SH-SY5Y (cell line): ENCODE measurements around the gene PCF11.

Experiments used
- GATA2 ChIP-seq: IDR thresholded peaks from 2 replicates; pipeline ENCODE4 v1.6.1; 2011; ENCODE audit warnings: mild to moderate bottlenecking, low read depth, low read length
- GATA3 ChIP-seq: IDR thresholded peaks from 2 replicates; pipeline ENCODE4 v1.6.1; 2011; ENCODE audit warnings: low read depth, mild to moderate bottlenecking, low read length, moderate library complexity

Gene PCF11

GRCh38 chr11:83139310-83139709 is 17.6 kb upstream of the PCF11 start:
- no peak for TF ChIP-seq GATA2
- no peak for TF ChIP-seq GATA3

DNA sequence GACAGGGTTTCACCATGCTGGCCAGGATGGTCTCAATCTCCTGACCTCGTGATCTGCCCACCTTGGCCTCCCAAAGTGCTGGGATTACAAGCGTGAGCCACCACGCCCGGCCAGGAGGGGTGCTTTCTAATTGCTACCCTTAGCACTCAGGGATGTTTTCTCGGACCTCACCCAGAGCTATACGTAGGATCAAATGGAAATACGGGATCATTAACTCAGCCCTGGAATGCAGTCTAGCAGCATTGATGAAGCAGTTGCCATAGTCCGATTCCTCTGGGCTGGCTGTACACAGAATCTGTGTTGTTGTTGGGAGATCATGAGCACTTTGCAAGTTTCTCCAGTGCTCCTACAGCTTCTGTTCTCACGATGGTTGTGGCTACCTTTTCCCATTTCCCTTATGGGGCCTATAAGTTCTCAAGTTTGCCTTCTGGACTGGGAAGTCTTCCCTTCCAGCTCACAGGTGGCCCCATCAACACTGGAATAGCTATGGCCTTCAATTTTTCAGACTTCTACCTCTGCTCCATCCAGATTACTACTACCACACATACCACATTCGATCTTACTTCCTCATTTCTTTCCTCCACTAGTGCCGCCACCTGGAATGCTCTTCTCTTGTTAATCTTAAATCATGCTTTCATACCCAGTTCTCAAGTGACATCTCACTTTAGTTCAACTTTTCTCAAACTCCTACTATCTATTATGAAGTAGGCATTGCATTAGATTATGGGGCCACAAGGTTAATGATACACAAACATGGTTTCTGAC is 16.1 kb upstream of the PCF11 start:
- TF ChIP-seq GATA3 (no peak), GATA2 (no peak)

DNA sequence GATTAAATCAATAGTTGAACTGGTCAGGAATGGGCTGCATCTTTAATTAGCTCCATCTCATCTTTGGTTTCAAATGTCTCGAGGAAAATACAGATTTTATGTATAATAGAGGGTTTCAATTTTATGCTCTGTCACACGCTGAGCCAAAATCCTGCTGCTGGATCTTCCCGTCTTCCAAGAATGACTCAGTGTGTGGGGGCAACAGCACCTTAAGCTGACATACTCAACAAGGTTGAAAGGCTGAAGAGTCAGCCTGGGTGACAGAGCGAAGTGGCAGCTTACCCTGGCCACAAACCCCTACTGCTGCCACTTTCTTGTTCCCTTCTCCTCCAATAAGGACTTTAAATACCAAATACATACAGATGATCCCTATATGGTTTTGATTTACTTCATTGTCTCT is 9.0 kb upstream of the PCF11 start:
- no peak for TF ChIP-seq GATA2
- TF ChIP-seq GATA3: no peak

DNA sequence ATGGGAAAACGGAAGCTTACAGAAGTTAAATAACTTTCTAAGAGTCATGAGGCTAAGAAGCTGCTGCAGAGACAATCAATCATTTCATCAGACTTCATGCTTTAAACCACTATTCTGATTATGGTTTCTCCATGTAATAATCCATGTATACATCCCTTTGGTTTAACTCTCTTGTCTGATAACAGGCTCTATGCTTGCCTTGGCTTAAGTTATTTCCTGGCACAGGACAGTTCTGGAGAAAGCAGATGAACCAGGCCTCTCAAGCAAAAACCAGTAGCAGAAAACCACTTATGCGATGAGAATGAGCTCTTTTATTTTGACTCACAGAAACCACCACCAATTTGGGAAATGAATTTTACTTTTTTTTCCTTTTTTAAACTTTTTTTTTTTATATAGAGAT is 6.5 kb upstream of the PCF11 start:
- TF ChIP-seq GATA3: no peak
- TF ChIP-seq GATA2: no peak

DNA sequence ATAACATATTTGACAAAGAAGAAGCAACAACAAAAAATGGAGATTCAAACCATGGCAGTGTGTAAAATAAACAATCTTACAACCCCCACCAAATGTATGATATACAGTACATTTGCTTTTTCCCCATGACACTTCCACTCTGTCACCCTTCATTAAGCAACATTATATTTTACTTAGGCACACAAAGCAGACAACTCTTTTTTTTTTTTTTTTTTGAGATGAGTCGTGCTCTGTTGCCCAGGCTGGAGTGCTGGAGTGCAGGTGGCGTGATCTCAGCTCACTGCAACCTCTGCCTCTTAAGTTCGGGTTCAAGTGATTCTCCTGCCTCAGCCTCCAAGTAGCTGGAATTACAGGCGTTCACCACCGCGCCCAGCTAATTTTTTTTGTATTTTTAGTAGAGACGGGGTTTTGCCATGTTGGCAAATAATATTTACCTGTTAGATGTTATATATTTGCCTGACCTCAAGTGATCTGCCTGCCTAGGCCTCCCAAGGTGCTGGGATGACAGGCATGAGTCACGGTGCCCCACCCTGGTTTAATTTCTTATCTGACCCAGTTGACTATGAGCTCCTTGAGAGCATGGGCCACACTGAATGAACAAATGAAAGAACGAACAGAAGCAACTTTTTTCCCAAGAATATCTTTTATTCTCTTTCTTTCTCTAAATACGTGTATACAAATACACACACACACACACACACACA is 5.5 kb upstream of the PCF11 start:
- no peak for TF ChIP-seq GATA3
- TF ChIP-seq GATA2: no peak

DNA sequence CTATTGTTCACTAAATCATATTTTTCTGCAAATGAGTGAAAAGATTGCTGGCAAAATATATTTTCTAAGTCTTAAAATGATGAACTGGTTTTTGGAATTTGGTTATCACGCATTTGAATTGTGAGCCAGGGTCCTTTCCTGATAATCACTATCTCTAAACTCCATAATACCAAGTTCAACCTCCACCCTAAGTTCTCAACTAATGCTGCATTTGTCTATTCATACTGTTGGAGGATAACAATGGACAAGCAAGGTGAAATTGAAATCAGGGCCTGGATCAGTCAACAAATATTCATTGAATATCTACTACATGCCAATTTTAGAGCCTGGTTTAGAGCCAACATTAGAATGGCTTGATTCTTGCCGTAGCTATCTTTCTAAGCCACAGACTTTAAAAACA is 4.7 kb upstream of the PCF11 start:
- TF ChIP-seq GATA2: no peak
- no peak for TF ChIP-seq GATA3

DNA sequence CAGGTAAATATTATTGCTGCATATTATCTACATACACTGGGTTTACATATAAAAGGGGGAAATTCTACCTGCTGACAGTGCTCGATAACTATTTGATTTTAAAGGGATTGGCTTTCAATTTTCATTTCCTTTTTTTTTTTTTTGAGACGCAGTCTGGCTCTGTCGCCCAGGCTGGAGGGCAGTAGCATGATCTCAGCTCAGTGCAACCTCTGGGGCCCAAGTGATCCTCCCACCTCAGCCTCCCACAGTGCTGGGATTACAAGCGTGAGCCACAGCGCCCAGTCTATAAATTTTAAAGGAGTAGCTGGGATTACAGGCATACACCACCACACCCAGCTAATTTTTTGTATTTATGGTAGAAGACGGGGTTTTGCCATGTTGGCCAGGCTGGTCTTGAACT is 3.2 kb upstream of the PCF11 start:
- TF ChIP-seq GATA3 (no peak), GATA2 (no peak)

GRCh38 chr11:83156144-83156995 is 561 bp upstream of the PCF11 start:
- no peak for TF ChIP-seq GATA3

GRCh38 chr11:83157594-83158356 is 844 bp downstream of the PCF11 start:
- no peak for TF ChIP-seq GATA3

GRCh38 chr11:83158357-83158786 is 1.4 kb downstream of the PCF11 start:
- no peak for TF ChIP-seq GATA3
- TF ChIP-seq GATA2: no peak

- TF ChIP-seq GATA2 (no peak), GATA3 (no peak)
These were observed 2.3 kb downstream of the PCF11 start for GRCh38 chr11:83158965-83159901.

DNA sequence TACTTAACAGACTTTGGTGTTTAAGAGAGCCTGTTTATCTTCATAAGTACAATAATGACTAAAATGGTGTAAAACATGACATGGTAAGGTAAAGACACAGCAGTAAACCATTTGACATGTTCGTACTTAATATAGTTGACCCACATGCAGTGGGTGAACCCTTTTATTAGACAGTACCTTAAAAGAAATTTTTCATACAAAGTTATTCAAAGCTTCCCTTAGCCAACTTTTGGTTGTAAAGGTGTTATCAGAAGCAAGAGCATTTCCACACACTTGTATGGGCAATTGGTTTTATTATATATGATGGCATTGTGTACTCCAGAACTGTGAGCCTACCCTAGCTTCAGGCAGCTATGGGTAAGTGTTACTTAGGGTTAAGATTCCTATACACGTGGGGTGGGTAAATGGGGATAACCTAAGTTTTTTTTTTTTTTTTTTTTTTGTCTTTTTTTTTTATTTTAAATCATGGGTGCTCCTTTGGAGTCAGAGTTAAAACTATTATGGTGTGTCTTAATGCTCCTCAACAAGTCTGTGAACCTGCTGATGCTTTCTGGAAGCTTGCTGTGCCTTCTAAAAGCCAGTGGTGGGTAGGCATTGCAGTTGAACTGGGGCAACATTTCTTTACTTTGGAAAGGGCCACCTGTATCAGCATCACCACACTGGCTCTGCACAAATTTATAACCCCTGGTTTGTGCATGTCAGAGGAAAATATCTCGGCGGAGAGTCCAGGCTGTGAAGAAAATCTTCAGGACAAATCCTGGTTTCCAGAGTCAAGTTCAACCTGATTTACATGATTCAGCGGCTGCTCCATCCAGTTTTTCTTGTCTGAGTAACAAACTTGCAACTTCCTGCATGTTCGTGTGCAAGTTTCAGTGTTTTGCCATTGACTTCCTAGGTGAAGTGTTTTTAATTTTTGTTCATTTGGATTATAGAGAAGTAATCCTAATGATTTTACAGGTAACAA is 3.3 kb downstream of the PCF11 start:
- TF ChIP-seq GATA3 (no peak), GATA2 (no peak)
